ENCODE data around the gene PURB.

Gene PURB

DNA sequence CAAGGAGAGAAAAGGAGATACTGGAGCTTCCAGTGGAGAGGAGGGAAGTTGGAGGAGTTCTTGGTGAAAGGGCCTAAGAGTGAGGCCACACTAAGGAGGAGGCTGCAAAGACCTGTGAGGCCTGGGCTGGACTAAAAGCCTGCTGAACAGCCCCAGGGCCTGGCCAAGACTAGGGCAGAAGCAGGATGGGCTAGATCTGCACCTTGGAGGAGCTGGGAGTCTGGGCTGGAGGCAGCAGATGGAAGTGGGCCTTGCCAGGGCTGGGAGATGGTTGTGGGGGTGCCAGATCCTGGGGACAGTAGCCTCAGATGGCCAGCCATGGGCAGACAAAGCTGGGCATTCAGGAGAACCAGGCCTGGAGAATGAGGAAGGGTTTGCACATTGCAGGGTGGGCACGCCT is 6.5 kb upstream of the PURB start:
- TF ChIP-seq, protein P1, sequence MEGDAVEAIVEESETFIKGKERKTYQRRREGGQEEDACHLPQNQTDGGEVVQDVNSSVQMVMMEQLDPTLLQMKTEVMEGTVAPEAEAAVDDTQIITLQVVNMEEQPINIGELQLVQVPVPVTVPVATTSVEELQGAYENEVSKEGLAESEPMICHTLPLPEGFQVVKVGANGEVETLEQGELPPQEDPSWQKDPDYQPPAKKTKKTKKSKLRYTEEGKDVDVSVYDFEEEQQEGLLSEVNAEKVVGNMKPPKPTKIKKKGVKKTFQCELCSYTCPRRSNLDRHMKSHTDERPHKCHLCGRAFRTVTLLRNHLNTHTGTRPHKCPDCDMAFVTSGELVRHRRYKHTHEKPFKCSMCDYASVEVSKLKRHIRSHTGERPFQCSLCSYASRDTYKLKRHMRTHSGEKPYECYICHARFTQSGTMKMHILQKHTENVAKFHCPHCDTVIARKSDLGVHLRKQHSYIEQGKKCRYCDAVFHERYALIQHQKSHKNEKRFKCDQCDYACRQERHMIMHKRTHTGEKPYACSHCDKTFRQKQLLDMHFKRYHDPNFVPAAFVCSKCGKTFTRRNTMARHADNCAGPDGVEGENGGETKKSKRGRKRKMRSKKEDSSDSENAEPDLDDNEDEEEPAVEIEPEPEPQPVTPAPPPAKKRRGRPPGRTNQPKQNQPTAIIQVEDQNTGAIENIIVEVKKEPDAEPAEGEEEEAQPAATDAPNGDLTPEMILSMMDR (IDR thresholded peaks at IDR 0.05), result no peak
- DNase-seq (ENCODE audit: low spot score), result no peak
- H3K27ac ChIP-seq, result no peak overlapping the region
- H3K4me3 ChIP-seq, result no peak overlapping the region

DNA sequence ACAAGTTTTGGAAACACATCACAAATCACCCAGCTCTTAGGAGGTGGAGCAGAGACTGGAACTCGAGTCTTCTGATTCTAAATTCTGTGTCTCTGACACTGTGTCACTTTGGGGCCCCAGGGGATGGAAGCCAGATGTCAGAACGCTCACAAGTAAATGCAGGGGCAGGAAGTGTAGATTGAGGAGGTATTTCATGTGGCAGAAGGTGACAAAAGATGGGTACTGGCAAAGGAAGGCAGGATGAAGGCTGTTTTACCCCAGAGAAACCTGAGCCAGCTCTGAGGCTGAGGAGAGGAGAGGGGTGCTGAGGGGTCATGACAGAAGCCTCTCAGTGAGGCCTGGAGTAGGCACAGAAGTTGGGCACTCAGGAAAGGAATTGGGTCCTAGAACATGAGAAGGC is 6.0 kb upstream of the PURB start:
- TF ChIP-seq, protein P1 (IDR thresholded peaks at IDR 0.05), result no peak
- no peak overlapping the region for H3K27ac ChIP-seq
- no peak for DNase-seq (ENCODE audit: low spot score)
- no peak overlapping the region for H3K4me3 ChIP-seq

DNA sequence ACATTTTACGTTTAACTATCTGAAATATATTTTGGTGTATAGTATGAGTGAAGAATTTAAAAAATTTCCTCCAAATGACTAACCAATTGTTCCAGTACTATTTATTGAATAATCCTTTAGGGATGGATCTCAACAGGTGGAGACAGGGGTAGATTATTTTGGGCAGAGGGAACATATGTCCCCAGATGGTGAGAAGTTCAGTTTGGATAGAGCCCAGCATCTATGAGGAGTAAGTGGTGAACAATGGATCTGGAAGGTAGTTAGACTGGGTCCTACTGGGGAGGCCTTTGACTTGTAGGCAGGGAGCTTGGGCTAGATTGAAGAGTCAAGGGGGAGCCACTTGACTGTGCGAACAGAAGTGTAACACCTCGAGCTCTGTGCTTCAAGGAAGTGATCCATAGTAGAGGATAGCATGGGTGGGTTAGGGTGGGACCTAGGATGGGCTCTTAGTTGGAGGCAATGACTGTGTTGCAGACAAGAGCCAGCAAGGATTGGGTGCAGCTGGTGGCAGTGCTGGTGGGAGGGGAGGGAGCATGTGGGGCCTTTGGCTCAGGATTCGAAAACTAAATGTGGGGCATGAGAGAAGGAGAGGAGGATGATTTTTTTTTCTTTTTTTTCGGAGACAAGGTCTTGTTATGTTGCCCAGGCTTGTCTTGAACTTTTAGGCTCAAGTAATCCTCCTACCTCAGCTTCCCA is 3.9 kb upstream of the PURB start:
- TF ChIP-seq, protein P1 (IDR thresholded peaks at IDR 0.05), result no peak
- Histone ChIP-seq H3K4me3 (no peak overlapping the region), H3K27ac (no peak overlapping the region)
- DNase-seq (ENCODE audit: low spot score), result no peak

DNA sequence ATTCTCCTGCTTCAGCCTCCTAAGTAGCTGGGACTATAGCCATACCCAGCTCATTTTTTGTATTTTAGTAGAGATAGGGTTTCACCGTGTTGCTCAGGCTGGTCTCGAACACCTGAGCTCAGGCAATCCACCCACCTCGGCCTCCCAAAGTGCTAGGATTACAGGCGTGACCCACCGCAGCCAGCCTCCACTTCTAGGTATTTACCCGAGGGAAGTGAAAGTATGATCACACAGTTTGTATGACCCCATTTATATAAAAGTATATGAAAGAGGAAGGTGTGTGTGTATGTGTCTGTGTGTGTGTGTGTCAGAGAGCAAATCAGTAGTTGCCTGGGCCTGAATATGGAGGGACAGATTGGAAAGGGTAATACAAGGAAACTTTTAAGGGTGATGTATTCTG is 2.0 kb upstream of the PURB start:
- DNase-seq (ENCODE audit: low spot score), result no peak
- TF ChIP-seq, protein P1 (IDR thresholded peaks at IDR 0.05), result no peak
- H3K4me3 ChIP-seq, result no peak overlapping the region
- H3K27ac ChIP-seq, result no peak overlapping the region

DNA sequence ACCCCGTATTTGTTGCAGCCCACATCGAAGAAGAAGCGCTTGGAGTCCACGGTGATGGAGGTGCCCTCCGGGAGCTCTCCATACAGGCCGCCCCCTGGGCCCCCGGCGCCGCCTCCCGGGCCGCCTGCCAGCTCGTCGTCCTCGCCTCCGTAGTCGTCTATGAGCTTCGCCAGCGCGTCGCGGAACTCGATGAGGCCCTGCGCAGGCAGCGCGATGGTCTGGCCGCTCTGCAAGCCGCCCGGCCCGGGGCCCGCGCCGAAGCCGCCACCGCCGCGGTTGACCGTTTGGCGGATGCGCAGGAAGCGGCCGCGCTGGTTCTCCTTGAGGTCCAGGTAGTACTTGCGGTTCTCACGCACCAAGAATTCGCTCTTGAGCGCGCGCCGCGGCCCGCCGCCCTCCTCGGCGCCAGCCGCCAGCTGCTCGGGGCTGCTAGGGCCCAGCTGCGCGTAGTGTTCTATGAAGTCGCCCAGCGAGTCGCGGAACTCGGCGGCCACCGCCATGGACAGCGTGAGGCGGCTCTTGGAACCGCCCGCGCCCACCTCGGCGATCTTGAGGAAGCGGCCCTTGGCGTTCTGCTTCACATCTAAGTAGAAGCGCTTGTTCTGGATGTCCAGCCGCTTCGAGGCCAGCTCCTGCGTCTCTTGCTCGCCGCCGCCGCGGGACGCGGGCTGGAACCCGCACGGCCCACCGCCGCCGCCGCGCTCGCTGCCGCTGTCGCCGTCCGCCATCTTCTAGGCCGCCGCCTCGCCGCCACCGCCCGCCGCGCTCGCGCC is 523 bp downstream of the PURB start:
- DNase-seq (ENCODE audit: low spot score), result peak; percentile 79
- Histone ChIP-seq H3K4me3 (peak overlapping the region; percentile 93), H3K27ac (peak overlapping the region; percentile 96 to 98)
- TF ChIP-seq, protein P1 (IDR thresholded peaks at IDR 0.05), result no peak

DNA sequence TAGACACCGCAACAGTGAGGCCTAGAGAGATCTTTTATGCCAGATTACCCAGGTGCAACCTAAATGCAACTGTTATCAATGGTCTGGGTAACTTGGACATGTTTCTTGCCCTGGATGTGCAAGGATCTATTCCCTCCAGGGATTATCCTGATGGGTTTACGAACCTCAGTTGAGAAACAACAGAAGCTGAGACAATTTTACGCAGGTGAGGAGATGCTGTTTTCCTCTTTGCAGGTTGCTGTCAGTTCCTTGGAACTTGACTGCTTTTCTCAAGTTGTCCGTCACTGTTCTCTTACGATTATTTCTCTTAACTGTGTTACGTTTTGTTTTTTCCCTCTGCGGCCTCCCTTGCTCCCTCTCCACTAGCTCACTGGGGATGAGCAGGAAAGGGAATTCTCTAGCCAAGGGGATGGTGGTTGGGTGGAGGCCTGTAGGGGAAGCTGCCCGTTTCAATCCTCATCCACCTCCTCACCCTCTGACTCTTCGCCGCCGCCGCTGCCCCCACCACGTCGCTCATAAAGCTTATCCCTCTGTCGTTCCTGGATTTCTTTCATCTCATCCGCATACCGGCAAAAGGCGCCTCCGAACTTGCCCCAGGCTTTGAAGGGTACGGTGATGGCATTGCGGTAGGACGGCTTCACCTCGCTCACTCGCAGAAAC is 1.2 kb downstream of the PURB start:
- DNase-seq (ENCODE audit: low spot score), result no peak
- H3K27ac ChIP-seq, result peak overlapping the region; percentile 96 to 98
- TF ChIP-seq, protein P1 (IDR thresholded peaks at IDR 0.05), result no peak
- H3K4me3 ChIP-seq, result peak overlapping the region; percentile 93

Data from coronary artery (tissue), 2 donors.